ENCODE data around the gene GPHA2.

Gene GPHA2

GRCh38 chr11:64909653-64910343, 25.9 kb downstream of the GPHA2 start:
- DNase-seq, result no peak

GRCh38 chr11:64908766-64909165, 26.9 kb downstream of the GPHA2 start:
- no peak for DNase-seq

GRCh38 chr11:64906314-64906635, 29.4 kb downstream of the GPHA2 start:
- DNase-seq, result no peak

GRCh38 chr11:64905516-64906313, 30.0 kb downstream of the GPHA2 start:
- DNase-seq, result no peak

- no peak for DNase-seq
Observed at GRCh38 chr11:64903291-64903833, 32.3 kb downstream of the GPHA2 start.

- DNase-seq, result no peak
Observed at GRCh38 chr11:64902102-64902900, 33.4 kb downstream of the GPHA2 start.

- DNase-seq, result no peak
Observed at GRCh38 chr11:64900774-64901173, 34.9 kb downstream of the GPHA2 start.

- peak; percentile 78 for DNase-seq
Observed at GRCh38 chr11:64900263-64900678, 35.4 kb downstream of the GPHA2 start.

- DNase-seq, result no peak
Observed at GRCh38 chr11:64898541-64898940, 37.2 kb downstream of the GPHA2 start.

GRCh38 chr11:64898076-64898445, 37.6 kb downstream of the GPHA2 start:
- no peak for DNase-seq

GRCh38 chr11:64897381-64898075, 38.2 kb downstream of the GPHA2 start:
- no peak for DNase-seq

- DNase-seq, result no peak
Observed at GRCh38 chr11:64896448-64897022, 39.2 kb downstream of the GPHA2 start.

- DNase-seq, result no peak
Observed at GRCh38 chr11:64894812-64895452, 40.8 kb downstream of the GPHA2 start.

- peak; percentile 97 for DNase-seq
Observed at GRCh38 chr11:64894070-64894811, 41.5 kb downstream of the GPHA2 start.

- DNase-seq, result no peak
Observed at GRCh38 chr11:64893194-64894069, 42.3 kb downstream of the GPHA2 start.

- DNase-seq, result no peak
Observed at GRCh38 chr11:64892838-64893193, 42.9 kb downstream of the GPHA2 start.

GRCh38 chr11:64892411-64892831, 43.3 kb downstream of the GPHA2 start:
- no peak for DNase-seq

GRCh38 chr11:64891880-64892279, 43.8 kb downstream of the GPHA2 start:
- no peak for DNase-seq

- DNase-seq, result no peak
Observed at GRCh38 chr11:64891215-64891848, 44.4 kb downstream of the GPHA2 start.

GRCh38 chr11:64890522-64890939, 45.2 kb downstream of the GPHA2 start:
- no peak for DNase-seq

Data from stimulated activated CD4-positive, alpha-beta T cell treated with anti-CD3 and anti-CD28 coated beads, Interleukin-15, amount 100 ng/mL, for 24 hours (primary cell).